Karpas-422 (cell line): ENCODE measurements around the gene CHRM2. TPM values are rescaled to one million over a fixed set of nuclear protein-coding genes. Genes with fewer than 3 reads are reported as not detected.
A peak's percentile ranks its signal among the peaks of the same experiment; 100 is the strongest.
"Not testable (repeated sequence)": the region's sequence is repeated elsewhere in the genome, so short reads cannot be mapped to it uniquely, and the experiment has no call there.

Experiments used
- DNase-seq: peaks from one replicate; pipeline ENCODE4 v3.0.0-alpha.2; 2015
- H2AFZ ChIP-seq: fragments of 200-600 bp; sonication (generic); 2 replicates; pipeline ENCODE4 v1.6.1; 2014; ENCODE audit warnings: antibody characterized with exemption, low read length, mixed read lengths
- H3K27ac ChIP-seq: fragments of 200-600 bp; sonication (generic); 2 replicates; pipeline ENCODE4 v1.5.1; 2014; ENCODE audit warnings: mild to moderate bottlenecking, low read length, moderate library complexity
- H3K27me3 ChIP-seq: fragments of 200-600 bp; sonication (generic); 2 replicates; pipeline ENCODE4 v1.6.1; 2014; ENCODE audit warnings: low read length, mixed read lengths
- H3K36me3 ChIP-seq: fragments of 200-600 bp; sonication (generic); 2 replicates; pipeline ENCODE4 v1.6.1; 2014; ENCODE audit warnings: low read length, mixed read lengths; ENCODE audit not compliant: insufficient read depth
- H3K4me1 ChIP-seq: fragments of 200-600 bp; sonication (generic); 2 replicates; pipeline ENCODE4 v1.6.1; 2014; ENCODE audit warnings: mild to moderate bottlenecking, low read length, mixed read lengths
- H3K4me2 ChIP-seq: fragments of 200-600 bp; sonication (generic); 2 replicates; pipeline ENCODE4 v1.6.1; 2014; ENCODE audit warnings: low read length, low read depth, mild to moderate bottlenecking; ENCODE audit not compliant: poor library complexity, severe bottlenecking
- H3K4me3 ChIP-seq: fragments of 200-600 bp; sonication (generic); 2 replicates; pipeline ENCODE4 v1.5.1; 2014; ENCODE audit warnings: mild to moderate bottlenecking, antibody characterized with exemption, low read length, mixed read lengths
- H3K79me2 ChIP-seq: fragments of 200-600 bp; sonication (generic); 2 replicates; pipeline ENCODE4 v1.6.1; 2014; ENCODE audit warnings: mild to moderate bottlenecking, low read length, mixed read lengths
- H3K9ac ChIP-seq: fragments of 200-600 bp; sonication (generic); 2 replicates; pipeline ENCODE4 v1.6.0; 2014; ENCODE audit warnings: low read length
- H3K9me2 ChIP-seq: fragments of 200-600 bp; sonication (generic), shearing (Covaris generic); replicated peaks from 2 replicates; pipeline ENCODE4 v1.6.0; 2014; ENCODE audit warnings: mild to moderate bottlenecking, low read length, moderate library complexity; ENCODE audit not compliant: insufficient read depth
- H3K9me3 ChIP-seq: fragments of 300-700, 200-600 bp; sonication (generic); 2 replicates; pipeline ENCODE4 v1.6.1; 2014; ENCODE audit warnings: low read length, mixed read lengths
- H4K20me1 ChIP-seq: fragments of 200-600 bp; sonication (generic); 2 replicates; pipeline ENCODE4 v1.6.1; 2014; ENCODE audit warnings: mild to moderate bottlenecking, antibody characterized with exemption, low read length, low read depth; ENCODE audit not compliant: insufficient read depth
- total RNA-seq: library from RNA; depleted of rRNA; stranded (reverse); fragments of >200 nt; shearing (Covaris generic); gene quantifications from 2 replicates; pipeline ENCODE4 v1.2.3, GENCODE V29; 2014; ENCODE audit warnings: low replicate concordance; rRNA removed

The CHRM2 gene
- not detected in 2 replicates for total RNA-seq

- H3K27ac ChIP-seq, result no peak within 1 kb of the TSS
- H3K79me2 ChIP-seq, result no peaks in the 10 kb centered on the region
- H2AFZ ChIP-seq, result no peak within 1 kb of the TSS
- no peaks in the 10 kb centered on the region for H3K9me2 ChIP-seq
- H3K4me3 ChIP-seq, result no peak within 1 kb of the TSS
- no peak for DNase-seq
- no peaks in the 10 kb centered on the region for H4K20me1 ChIP-seq
- H3K4me2 ChIP-seq, result no peak within 1 kb of the TSS
- H3K27me3 ChIP-seq, result no peaks in the 10 kb centered on the region
- no peak within 1 kb of the TSS for H3K9ac ChIP-seq
- H3K36me3 ChIP-seq, result no peaks in the 10 kb centered on the region
- no peaks in the 10 kb centered on the region for H3K4me1 ChIP-seq
- H3K9me3 ChIP-seq, result no peaks in the 10 kb centered on the region
Measured at GRCh38 chr7:136868496-136869000, at the start of gene CHRM2. Gene CHRM2 (plus strand): TSS chr7:136868652. CDS start chr7:137014866, 146,214 bp downstream.

GRCh38 chr7:136831398-136831797, 37.1 kb upstream of the CHRM2 start:
- not testable (repeated sequence) for H3K36me3 ChIP-seq, H4K20me1 ChIP-seq, H3K4me1 ChIP-seq, H3K79me2 ChIP-seq, H3K4me3 ChIP-seq, H3K9ac ChIP-seq, H3K27me3 ChIP-seq, H2AFZ ChIP-seq, H3K4me2 ChIP-seq, H3K27ac ChIP-seq, H3K9me2 ChIP-seq, H3K9me3 ChIP-seq, DNase-seq

DNA sequence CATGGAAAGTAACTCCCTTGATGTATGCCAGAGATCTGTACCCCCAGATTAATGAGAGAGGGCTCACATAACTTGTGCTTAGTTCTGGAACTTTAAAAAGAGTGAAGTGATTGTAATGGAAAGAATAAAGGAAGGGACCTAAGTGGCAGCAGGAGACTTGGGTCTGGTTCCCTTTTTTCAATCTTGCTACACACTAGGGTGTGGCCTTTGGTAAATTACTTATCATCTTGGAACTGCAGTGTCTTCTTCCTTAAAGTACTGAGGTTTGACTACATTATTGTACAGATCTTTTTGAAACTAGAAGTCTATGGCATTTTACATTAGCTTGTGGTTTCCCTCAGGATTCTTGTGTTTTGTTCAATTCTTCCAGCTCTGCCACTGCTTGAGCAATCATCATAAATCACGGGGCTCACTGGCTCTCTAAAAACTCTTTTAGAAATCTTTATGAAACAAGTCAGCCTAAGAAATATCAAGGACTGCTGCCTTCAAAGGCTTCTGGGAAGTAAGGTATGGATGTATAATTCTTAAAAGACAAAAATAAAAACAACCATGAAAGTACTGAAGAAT, 22.5 kb upstream of the CHRM2 start:
- H3K9ac ChIP-seq, result no peak overlapping the region
- H4K20me1 ChIP-seq, result no peaks in the 10 kb centered on the region
- H3K27ac ChIP-seq, result no peak overlapping the region
- no peak overlapping the region for H3K4me3 ChIP-seq
- no peaks in the 10 kb centered on the region for H3K36me3 ChIP-seq
- H2AFZ ChIP-seq, result no peak overlapping the region
- no peaks in the 10 kb centered on the region for H3K9me2 ChIP-seq
- no peaks in the 10 kb centered on the region for H3K27me3 ChIP-seq
- H3K9me3 ChIP-seq, result no peaks in the 10 kb centered on the region
- no peak for DNase-seq
- no peaks in the 10 kb centered on the region for H3K4me1 ChIP-seq
- H3K79me2 ChIP-seq, result no peaks in the 10 kb centered on the region
- H3K4me2 ChIP-seq, result no peak overlapping the region

DNA sequence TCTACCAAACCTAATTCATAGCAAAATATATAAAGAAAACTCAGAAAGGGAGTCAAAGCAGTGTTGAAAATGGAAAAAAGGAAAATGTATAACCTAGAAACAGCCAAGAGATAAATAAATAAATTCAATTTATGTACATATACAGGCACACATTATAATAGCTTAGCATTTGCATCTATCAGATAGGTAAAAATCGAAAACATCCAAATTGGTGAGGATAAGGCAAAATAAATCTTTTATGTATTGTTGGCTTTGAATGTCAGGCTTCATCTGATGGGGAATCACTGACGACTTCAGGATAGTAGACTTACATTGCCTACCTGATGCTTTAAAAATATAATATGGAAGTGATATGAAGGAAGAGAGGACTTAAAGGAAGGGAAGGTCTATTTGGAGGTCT, 20.6 kb upstream of the CHRM2 start:
- no peak overlapping the region for H3K4me3 ChIP-seq
- H3K9me3 ChIP-seq, result no peaks in the 10 kb centered on the region
- H3K27ac ChIP-seq, result no peak overlapping the region
- no peak overlapping the region for H3K9ac ChIP-seq
- H4K20me1 ChIP-seq, result no peaks in the 10 kb centered on the region
- H3K9me2 ChIP-seq, result no peaks in the 10 kb centered on the region
- H3K79me2 ChIP-seq, result no peaks in the 10 kb centered on the region
- no peaks in the 10 kb centered on the region for H3K36me3 ChIP-seq
- H3K4me1 ChIP-seq, result no peaks in the 10 kb centered on the region
- no peaks in the 10 kb centered on the region for H3K27me3 ChIP-seq
- no peak for DNase-seq
- no peak overlapping the region for H3K4me2 ChIP-seq
- no peak overlapping the region for H2AFZ ChIP-seq

DNA sequence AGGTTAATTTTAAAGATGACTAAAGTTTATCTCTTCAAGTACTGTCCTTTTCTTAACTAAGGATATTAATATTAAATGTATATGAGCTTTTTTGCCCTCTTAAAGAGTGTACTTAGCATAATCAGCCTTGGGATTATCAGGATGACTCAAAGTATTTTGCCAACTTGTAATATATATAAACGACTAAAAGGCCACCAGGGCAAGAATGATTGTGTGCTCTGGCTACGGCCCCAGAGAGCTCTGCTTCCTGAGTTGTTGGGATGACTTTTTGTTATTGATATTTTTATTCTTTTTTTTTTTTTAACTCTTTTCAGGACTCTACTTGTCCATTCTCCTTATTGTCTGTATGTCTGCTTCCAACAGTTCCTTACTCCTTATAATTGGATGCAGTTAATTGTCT, 14.8 kb upstream of the CHRM2 start:
- no peaks in the 10 kb centered on the region for H3K4me1 ChIP-seq
- no peaks in the 10 kb centered on the region for H3K79me2 ChIP-seq
- H3K27ac ChIP-seq, result no peak overlapping the region
- no peak overlapping the region for H3K9ac ChIP-seq
- no peak overlapping the region for H3K4me3 ChIP-seq
- no peak overlapping the region for H2AFZ ChIP-seq
- no peak for DNase-seq
- H3K9me2 ChIP-seq, result 0 out of 2 replicates have a peak, but pooled peaks cover 3% of the 10 kb centered on the region
- no peaks in the 10 kb centered on the region for H4K20me1 ChIP-seq
- no peak overlapping the region for H3K4me2 ChIP-seq
- no peaks in the 10 kb centered on the region for H3K9me3 ChIP-seq
- 0 out of 2 replicates have a peak, but pooled peaks cover 2% of the 10 kb centered on the region for H3K27me3 ChIP-seq
- H3K36me3 ChIP-seq, result no peaks in the 10 kb centered on the region

- Histone ChIP-seq H3K9ac (no peak overlapping the region), H4K20me1 (no peaks in the 10 kb centered on the region), H3K4me2 (no peak overlapping the region), H3K9me3 (no peaks in the 10 kb centered on the region), H3K4me1 (no peaks in the 10 kb centered on the region), H3K27ac (no peak overlapping the region), H2AFZ (no peak overlapping the region), H3K79me2 (no peaks in the 10 kb centered on the region), H3K9me2 (0 out of 2 replicates have a peak, but pooled peaks cover 3% of the 10 kb centered on the region), H3K27me3 (0 out of 2 replicates have a peak, but pooled peaks cover 2% of the 10 kb centered on the region), H3K36me3 (no peaks in the 10 kb centered on the region), H3K4me3 (no peak overlapping the region)
- peak; percentile 53 for DNase-seq
Measured at GRCh38 chr7:136857573-136857972, 10.9 kb upstream of the CHRM2 start.

DNA sequence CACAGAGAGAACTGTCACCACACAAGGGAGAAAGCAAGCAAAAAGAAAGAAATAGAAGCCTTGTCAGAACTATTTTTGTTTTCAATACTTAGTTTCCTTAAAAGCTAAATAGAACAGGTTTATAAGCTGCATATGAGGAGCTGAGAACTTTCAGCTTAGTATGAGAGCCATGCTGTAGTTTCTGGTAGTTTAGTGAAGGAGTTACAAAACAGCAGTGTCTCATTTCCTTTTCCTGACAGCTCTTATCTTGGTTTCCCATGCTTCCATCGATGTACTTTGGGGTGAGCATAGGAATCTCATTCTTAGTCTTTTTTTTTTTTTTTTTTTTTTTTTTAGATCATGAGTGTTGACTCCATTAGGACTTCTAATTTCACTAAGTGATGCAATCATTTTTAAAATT, 8.6 kb upstream of the CHRM2 start:
- no peak overlapping the region for H2AFZ ChIP-seq
- H3K27ac ChIP-seq, result no peak overlapping the region
- no peaks in the 10 kb centered on the region for H3K36me3 ChIP-seq
- no peaks in the 10 kb centered on the region for H3K79me2 ChIP-seq
- H3K4me1 ChIP-seq, result no peaks in the 10 kb centered on the region
- no peaks in the 10 kb centered on the region for H3K9me3 ChIP-seq
- H3K27me3 ChIP-seq, result 0 out of 2 replicates have a peak, but pooled peaks cover 2% of the 10 kb centered on the region
- no peaks in the 10 kb centered on the region for H4K20me1 ChIP-seq
- no peak overlapping the region for H3K4me3 ChIP-seq
- no peak overlapping the region for H3K4me2 ChIP-seq
- no peak for DNase-seq
- no peak overlapping the region for H3K9ac ChIP-seq
- H3K9me2 ChIP-seq, result 0 out of 2 replicates have a peak, but pooled peaks cover 3% of the 10 kb centered on the region

- no peaks in the 10 kb centered on the region for H3K79me2 ChIP-seq
- H3K27me3 ChIP-seq, result no peaks in the 10 kb centered on the region
- no peaks in the 10 kb centered on the region for H4K20me1 ChIP-seq
- H3K9ac ChIP-seq, result no peak overlapping the region
- H3K4me3 ChIP-seq, result no peak overlapping the region
- H3K36me3 ChIP-seq, result no peaks in the 10 kb centered on the region
- no peak overlapping the region for H3K4me2 ChIP-seq
- no peak for DNase-seq
- no peaks in the 10 kb centered on the region for H3K9me2 ChIP-seq
- H3K27ac ChIP-seq, result no peak overlapping the region
- no peaks in the 10 kb centered on the region for H3K9me3 ChIP-seq
- H2AFZ ChIP-seq, result no peak overlapping the region
- no peaks in the 10 kb centered on the region for H3K4me1 ChIP-seq
Measured at GRCh38 chr7:136865236-136865635, 3.2 kb upstream of the CHRM2 start.
